Stimulated activated CD4-positive, alpha-beta T cell treated with anti-CD3 and anti-CD28 coated beads, Interleukin-4, amount 100 ng/mL, for 48 hours (primary cell): ENCODE measurements around the gene PUS1.

Source experiments
- DNase-seq, 2 donors: peaks; one replicate each; pipeline ENCODE4 v3.0.0-alpha.2; 2020; ENCODE audit warnings: low read depth in 2 of 2

Gene PUS1

DNA sequence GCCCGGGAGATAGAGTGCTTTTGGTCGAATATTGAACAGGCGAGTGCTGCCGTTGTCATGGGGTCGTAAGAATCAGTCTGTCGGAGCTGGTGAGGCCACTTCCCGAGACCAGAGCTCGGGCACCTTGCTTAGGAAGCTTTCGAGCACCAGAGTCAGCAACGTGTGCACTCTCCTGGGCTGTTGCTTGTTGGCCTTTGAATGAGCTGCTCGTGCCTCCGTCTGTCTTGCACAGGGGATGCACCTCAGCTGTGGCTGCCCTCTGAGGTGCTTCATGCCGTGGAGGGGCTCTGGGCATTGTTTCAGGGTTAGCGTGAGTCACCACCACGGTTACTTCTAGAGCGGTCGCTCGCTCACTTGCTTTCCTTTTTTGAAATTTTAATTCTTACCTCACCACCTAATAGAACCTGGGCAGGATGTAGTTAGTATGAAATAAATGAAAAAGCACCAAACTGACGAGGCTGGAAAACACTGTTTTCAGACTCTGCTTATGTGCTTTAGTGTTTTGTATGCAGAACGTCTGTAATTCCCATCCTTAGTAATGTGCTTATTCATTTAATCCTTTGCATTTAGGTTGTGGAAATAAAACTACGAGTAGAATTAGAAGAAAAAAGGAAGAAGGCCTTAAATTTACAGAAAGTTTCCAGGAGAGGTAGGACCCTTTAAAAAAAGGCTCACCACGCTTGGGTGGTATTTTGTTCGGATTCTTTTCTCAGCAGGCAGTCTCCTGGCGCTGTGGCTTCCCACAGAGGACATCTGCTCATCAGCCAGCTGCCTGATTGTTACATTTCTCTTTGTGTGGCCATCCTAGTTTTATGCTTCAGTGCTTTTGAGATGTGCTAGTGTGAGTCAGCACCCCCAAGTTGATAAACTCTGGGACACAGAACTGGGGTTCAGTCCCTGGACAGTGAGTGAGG is 61.2 kb downstream of the PUS1 start:
- no peak for DNase-seq

DNA sequence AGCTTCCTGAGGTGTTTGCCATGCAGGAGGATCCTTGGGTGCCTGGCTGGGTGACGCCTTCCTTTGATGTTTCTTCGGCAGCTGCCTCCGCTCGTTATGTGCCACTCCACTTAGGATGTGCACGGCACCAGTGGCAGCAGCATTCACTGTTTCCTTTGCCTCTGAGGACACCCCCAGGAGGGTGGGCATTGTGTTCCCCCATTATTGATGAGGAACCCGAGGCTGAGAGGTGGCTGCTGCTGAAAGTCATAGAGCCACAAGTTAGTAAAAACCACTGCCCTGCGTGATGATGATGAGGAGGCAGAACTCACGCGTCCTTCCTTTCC is 61.9 kb downstream of the PUS1 start:
- no peak for DNase-seq

- DNase-seq, result no peak
Observed at GRCh38 chr12:131991816-131992430, 62.8 kb downstream of the PUS1 start.

- no peak for DNase-seq
Observed at GRCh38 chr12:131994589-131994988, 65.5 kb downstream of the PUS1 start.
